EL (cell line): Measurements from ENCODE around the gene MAPK8IP2.
A peak's percentile ranks its signal among the peaks of the same experiment; 100 is the strongest.
"Not testable (repeated sequence)": the region's sequence is repeated elsewhere in the genome, so short reads cannot be mapped to it uniquely, and the experiment has no call there.

ENCODE experiments used
- DNase-seq: peaks from one replicate; pipeline ENCODE4 v3.0.0-alpha.2; 2016

MAPK8IP2 gene

DNA sequence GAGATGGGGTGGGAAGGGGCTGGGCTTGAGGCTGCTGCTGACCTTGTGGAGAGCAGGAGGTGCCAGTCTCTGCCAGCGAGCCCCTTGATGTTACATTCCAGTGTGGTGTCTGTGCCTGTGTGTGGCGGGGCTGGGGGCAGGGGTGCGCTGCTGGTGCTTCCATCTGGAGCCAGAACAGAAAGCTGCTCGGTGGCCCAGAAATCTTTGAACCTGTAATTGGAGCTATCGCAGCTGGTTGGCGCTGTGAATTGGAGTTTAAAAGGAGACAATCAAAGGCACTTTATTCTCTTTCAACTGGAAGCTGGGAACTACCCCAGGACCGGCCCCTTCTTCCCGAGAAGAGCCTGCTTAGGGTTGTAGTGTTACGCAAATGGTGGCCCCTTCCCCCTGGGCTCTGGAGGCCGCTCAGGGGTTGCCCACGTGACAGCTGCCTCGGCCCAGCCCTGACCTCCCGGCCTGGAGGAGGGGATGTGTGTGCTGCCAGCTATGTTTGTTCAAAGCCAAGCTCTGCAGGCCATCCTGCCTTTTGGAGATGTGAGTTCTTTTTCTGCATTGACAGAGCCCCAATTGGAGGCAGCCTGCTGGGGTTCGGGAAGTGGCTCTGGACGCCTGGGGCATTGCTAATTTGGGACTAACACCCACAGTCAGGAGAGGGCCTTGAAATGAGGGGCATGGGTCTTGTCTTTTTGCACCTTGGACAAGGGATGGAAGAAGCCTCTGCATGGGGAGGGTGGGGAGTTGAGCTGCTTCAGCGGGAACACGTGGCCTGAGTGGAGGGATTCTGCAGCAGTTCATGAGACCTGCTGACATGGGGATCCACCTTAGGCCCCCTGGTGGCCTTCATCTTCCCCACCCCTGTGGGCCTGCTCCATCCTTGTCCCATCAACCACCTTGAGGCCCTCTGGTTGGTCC is 41.4 kb downstream of the MAPK8IP2 start:
- DNase-seq, result no peak

DNA sequence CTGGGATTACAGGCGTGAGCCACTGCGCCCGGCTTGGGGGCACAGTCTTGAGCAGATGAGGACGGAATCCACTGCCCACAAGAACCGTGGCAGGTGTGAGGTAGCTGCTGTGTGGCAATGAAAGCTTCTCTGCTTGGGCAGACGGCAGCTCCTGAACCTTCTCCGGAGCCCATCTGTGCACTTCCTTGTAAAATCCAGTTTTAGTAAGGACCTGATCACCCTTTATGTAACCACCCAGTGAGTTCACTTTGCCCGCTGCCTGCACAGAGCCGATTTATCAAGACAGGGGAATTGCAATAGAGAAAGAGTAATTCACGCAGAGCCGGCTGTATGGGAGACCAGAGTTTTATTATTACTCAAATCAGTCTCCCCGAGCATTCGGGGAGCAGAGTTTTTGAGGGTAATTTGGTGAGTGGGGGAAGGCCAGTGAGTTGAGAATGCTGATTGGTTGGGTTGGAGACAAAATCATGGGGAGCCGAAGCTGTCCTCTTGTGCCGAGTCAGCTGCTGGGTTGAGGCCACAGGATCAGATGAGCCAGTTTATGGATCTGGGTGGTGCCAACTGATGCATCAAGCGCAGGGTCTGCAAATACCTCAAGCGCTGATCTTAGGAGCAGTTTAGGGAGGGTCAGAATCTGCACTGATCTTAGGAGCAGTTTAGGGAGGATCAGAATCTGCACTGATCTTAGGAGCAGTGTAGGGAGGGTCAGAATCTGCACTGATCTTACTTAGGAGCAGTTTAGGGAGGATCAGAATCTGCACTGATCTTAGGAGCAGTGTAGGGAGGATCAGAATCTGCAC is 42.6 kb downstream of the MAPK8IP2 start:
- not testable (repeated sequence) for DNase-seq

DNA sequence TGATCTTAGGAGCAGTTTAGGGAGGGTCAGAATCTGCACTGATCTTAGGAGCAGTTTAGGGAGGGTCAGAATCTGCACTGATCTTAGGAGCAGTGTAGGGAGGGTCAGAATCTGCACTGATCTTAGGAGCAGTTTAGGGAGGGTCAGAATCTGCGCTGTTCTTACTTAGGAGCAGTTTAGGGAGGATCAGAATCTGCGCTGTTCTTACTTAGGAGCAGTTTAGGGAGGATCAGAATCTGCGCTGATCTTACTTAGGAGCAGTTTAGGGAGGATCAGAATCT is 43.2 kb downstream of the MAPK8IP2 start:
- not testable (repeated sequence) for DNase-seq

DNA sequence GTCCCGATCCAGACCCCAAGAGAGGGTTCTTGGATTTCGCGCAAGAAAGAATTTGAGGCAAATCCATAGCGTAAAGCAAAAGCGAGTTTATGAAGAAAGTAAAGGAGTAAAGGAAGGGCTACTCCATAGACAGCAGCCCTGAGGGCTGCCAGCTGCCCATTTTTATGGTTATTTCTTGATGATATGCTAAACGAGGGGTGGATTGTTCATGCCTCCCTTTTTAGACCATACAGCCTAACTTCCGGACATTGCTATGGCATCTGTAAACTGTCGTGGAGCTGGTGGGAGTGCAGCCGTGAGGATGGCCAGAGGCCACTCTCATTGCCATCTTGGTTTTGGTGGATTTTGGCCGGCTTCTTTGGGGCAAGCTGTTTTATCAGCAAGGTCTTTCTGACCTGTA is 52.7 kb downstream of the MAPK8IP2 start:
- DNase-seq, result no peak

DNA sequence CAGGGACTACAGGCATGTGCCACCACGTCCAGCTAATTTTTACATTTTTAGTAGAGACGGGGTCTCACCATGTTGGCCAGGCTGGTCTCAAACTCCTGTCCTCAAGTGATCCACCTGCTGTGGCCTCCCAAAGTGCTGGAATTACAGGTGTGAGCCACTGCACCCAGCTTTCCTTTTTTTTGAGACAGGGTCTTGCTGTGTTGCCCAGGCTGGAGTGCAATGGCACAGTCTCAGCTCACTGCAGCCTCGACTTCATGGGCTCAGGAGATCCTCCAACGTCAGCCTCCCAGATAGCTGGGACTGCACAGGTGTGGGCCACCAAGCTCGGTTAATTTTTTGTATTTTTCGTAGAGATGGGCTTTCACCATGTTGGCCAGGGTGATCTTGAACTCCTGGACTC is 54.1 kb downstream of the MAPK8IP2 start:
- not testable (repeated sequence) for DNase-seq

DNA sequence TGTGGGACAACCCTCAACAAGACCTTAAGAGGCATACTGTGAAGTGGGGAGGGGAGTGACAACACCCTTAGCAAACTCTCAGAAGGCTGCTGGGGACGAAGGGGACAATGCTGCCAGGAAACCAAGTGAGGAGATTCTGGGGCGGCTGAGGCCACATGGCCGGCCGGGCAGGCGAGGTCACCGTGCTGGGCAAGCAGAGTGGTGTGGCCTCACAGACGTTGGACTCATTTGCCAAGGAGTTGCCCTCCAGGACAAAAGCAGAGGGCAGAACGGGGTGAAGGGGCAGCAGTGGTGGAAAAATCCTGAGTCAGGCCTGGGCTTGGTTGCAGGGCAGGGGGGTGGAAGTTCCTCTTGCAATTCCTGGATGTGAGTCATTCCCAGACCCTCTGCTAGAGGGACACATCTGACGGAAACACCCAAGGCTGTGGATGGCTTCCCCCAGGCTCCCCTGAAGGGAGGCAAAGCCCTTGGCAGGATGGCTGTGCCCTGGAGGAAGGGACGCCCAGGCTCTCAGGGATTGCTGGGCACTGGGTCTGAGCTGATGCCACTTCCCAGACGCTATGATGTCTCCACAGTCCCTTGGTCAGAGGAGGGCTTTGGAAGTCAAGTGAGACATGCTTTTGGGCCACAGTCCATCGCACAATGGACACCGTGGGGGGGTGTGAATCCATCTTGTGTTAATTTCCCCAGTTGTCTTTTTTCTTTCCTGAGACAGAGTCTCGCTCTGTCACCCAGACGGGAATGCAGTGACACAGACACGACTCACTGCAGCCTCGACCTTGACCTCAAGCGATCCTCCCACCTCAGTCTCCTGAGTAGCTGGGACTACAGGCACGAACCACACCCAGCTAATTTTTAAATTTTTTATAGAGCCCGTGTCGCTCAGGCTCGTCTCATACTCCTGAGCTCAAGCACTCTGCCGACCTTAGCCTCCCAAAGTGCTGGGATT is 55.8 kb downstream of the MAPK8IP2 start:
- peak; percentile 76 for DNase-seq

DNA sequence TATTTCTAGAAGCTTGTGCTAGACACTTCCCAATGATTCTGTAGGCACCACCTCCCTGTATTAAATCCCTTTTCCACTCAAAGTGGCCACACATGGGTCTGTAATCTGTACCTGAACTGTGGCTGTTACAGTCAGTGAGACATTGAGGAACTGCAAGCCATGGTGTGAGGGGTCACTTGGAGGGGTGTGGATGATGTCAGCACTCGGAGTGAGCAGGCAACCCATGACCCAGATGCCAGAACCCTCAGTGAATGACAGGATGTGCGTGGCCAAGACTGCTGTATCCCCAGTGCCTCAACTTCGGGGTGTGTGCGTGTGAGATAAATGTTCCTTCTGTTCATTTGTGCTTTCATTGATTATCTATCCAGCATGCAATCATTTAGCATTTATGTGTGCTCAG is 57.3 kb downstream of the MAPK8IP2 start:
- no peak for DNase-seq

DNA sequence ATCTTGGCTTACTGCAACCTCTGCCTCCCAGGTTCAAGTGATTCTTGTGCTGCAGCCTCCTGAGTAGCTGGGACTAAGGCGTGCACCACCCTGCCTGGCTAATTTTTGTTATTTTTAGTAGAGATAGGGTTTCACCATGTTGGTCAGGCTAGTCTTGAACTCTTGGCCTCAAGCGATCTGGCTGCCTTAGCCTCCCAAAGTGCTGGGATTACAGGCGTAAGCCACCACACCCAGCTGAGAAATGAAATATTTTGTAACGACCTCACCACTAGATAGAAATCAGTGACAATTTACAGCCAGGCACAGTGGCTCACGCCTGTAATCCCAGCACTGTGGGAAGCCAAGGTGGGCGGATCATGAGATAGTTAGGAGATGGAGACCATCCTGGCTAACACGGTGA is 59.1 kb downstream of the MAPK8IP2 start:
- not testable (repeated sequence) for DNase-seq

DNA sequence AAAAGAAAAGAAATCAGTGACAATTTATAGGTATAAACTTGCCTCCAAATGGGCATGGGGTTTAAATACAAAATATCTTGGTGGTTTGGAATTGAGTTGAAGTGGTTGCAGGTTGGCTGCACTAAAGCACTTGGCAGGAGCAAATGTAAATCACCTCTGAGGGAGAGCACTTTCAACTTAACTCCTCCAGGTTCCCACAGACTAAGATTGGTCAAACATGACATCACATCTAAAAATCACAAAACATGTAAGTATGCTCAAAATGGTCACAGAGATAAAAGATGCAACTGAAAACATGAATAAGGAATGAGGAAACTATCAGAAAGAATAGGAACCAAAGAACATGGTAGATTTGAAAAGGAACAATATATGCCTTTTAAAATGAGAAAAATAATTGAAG is 59.7 kb downstream of the MAPK8IP2 start:
- DNase-seq, result no peak
